B cell (primary cell): ENCODE results near the gene SPINDOC.

ENCODE experiments used
- CTCF ChIP-seq: fragments of 200-600 bp; IDR thresholded peaks from one replicate; pipeline ENCODE4 v1.8.0; 2022; ENCODE audit warnings: antibody characterized with exemption, mild to moderate bottlenecking
- EZH2 ChIP-seq: IDR thresholded peaks from 2 replicates; pipeline ENCODE4 v1.6.1; 2012; ENCODE audit warnings: borderline replicate concordance, low read depth, mild to moderate bottlenecking, moderate library complexity, low read length; ENCODE audit not compliant: insufficient read depth, poor library complexity, severe bottlenecking

GRCh38 chr11:63876616-63877015, 63.4 kb downstream of the SPINDOC start:
- TF ChIP-seq CTCF (no peak), EZH2 (no peak)
